ENCODE data around the gene SLC6A19. TPM values are rescaled to one million over a fixed set of nuclear protein-coding genes. Genes with fewer than 3 reads are reported as not detected.

The SLC6A19 gene
- total and polyA plus RNA-seq, 2 of the 13 experiments (the other 11 are each of a cell fraction or from before 2014, with no cell fraction given) = 0.02 TPM; not detected in 1

- peak; percentile 73; the same call in 1 of the 2 replicates for TF ChIP-seq ZNF281 (CRISPR knock-in tag; IDR thresholded peaks at IDR 0.05; ENCODE audit: borderline replicate concordance)
- TF ChIP-seq, protein P1, sequence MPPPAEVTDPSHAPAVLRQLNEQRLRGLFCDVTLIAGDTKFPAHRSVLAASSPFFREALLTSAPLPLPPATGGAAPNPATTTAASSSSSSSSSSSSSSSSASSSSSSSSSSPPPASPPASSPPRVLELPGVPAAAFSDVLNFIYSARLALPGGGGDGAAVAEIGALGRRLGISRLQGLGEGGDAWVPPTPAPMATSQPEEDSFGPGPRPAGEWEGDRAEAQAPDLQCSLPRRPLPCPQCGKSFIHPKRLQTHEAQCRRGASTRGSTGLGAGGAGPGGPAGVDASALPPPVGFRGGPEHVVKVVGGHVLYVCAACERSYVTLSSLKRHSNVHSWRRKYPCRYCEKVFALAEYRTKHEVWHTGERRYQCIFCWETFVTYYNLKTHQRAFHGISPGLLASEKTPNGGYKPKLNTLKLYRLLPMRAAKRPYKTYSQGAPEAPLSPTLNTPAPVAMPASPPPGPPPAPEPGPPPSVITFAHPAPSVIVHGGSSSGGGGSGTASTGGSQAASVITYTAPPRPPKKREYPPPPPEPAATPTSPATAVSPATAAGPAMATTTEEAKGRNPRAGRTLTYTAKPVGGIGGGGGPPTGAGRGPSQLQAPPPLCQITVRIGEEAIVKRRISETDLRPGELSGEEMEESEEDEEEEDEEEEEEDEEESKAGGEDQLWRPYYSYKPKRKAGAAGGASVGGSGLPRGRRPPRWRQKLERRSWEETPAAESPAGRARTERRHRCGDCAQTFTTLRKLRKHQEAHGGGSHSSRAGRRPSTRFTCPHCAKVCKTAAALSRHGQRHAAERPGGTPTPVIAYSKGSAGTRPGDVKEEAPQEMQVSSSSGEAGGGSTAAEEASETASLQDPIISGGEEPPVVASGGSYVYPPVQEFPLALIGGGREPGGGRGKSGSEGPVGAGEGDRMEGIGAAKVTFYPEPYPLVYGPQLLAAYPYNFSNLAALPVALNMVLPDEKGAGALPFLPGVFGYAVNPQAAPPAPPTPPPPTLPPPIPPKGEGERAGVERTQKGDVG (CRISPR knock-in tag; IDR thresholded peaks at IDR 0.05; ENCODE audit: borderline replicate concordance) = 0 out of 2 replicates have a peak, but pooled peaks have one; percentile 68
- no peak for TF ChIP-seq ZNF75D (CRISPR knock-in tag; IDR thresholded peaks at IDR 0.05; ENCODE audit: borderline replicate concordance)
- no peak for TF ChIP-seq ZNF124 (CRISPR knock-in tag; IDR thresholded peaks at IDR 0.05)
- TF ChIP-seq, protein P2, sequence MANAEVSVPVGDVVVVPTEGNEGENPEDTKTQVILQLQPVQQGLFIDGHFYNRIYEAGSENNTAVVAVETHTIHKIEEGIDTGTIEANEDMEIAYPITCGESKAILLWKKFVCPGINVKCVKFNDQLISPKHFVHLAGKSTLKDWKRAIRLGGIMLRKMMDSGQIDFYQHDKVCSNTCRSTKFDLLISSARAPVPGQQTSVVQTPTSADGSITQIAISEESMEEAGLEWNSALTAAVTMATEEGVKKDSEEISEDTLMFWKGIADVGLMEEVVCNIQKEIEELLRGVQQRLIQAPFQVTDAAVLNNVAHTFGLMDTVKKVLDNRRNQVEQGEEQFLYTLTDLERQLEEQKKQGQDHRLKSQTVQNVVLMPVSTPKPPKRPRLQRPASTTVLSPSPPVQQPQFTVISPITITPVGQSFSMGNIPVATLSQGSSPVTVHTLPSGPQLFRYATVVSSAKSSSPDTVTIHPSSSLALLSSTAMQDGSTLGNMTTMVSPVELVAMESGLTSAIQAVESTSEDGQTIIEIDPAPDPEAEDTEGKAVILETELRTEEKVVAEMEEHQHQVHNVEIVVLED (CRISPR knock-in tag; IDR thresholded peaks at IDR 0.05; ENCODE audit: borderline replicate concordance) = no peak
- TF ChIP-seq ZNF430 (CRISPR knock-in tag; IDR thresholded peaks at IDR 0.05) = no peak
- no peak for TF ChIP-seq NFATC3 (CRISPR knock-in tag; IDR thresholded peaks at IDR 0.05)
- no peak for TF ChIP-seq ZSCAN25 (CRISPR knock-in tag; IDR thresholded peaks at IDR 0.05)
- TF ChIP-seq ZNF737 (CRISPR knock-in tag; IDR thresholded peaks at IDR 0.05; ENCODE audit: borderline replicate concordance) = no peak
- TF ChIP-seq ELF4 (CRISPR knock-in tag; IDR thresholded peaks at IDR 0.05; ENCODE audit: borderline replicate concordance) = no peak
- TF ChIP-seq HNF1B (CRISPR knock-in tag; IDR thresholded peaks at IDR 0.05) = peak; percentile 52
- no peak for TF ChIP-seq FOXA3 (CRISPR knock-in tag; IDR thresholded peaks at IDR 0.05)
- no peak for TF ChIP-seq GATAD2A (CRISPR knock-in tag; IDR thresholded peaks at IDR 0.05)
- TF ChIP-seq ARNT (IDR thresholded peaks at IDR 0.05) = no peak
- TF ChIP-seq ZBTB7A (CRISPR knock-in tag; IDR thresholded peaks at IDR 0.05) = no peak
- no peak for TF ChIP-seq GTF3A (CRISPR knock-in tag; conservative IDR thresholded peaks at IDR 0.05)
- TF ChIP-seq KAT7 (CRISPR knock-in tag; IDR thresholded peaks at IDR 0.05; ENCODE audit: borderline replicate concordance) = no peak
- no peak for TF ChIP-seq ZNF138 (CRISPR knock-in tag; IDR thresholded peaks at IDR 0.05; ENCODE audit: low read depth)
These were observed 33.4 kb upstream of the SLC6A19 start (continued) for GRCh38 chr5:1167728-1168709.

Measured in HepG2 (cell line).